WI38 (cell line): ENCODE measurements around the gene LTBP3.

Experiments
- H3K4me3 ChIP-seq: 2 replicates; pipeline ENCODE4 v1.5.1; 2011; ENCODE audit warnings: low read depth, mild to moderate bottlenecking, control low read depth, low read length
- TF ChIP-seq, protein P1 (sequence below): IDR thresholded peaks from 2 replicates; pipeline ENCODE4 v1.5.1; 2012; ENCODE audit warnings: low read depth, mild to moderate bottlenecking, control low read depth, low read length

Gene LTBP3

DNA sequence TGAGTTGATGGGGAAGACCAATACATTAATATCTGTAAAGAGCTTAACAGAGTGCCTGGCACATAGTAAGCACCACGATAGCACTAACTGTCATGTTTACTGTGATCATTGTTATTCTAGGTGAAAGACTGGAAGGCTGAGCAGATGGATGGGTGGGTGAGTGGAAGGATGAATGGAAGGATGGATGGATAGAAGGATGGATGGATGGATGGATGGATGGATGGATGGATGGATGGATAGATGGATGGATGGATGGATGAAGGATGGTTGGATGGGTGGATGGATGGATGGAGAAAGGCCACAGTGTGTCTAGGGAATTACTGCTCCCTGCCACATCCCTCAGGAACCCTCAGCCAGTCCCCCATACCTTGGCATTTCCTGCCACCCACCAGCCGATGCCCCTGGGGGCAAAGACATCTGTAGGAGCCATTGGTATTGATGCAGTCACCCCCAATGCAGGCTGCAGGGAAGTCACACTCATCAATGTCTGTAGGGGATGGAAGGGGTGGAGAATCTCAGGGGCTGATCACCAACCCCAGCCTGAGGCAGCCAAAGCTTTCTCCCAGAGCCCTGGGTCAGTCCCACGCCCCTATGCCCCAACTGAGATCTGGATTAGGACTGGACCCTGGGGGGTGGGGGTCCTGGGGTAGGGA, 15.3 kb downstream of the LTBP3 start:
- TF ChIP-seq, protein P1, sequence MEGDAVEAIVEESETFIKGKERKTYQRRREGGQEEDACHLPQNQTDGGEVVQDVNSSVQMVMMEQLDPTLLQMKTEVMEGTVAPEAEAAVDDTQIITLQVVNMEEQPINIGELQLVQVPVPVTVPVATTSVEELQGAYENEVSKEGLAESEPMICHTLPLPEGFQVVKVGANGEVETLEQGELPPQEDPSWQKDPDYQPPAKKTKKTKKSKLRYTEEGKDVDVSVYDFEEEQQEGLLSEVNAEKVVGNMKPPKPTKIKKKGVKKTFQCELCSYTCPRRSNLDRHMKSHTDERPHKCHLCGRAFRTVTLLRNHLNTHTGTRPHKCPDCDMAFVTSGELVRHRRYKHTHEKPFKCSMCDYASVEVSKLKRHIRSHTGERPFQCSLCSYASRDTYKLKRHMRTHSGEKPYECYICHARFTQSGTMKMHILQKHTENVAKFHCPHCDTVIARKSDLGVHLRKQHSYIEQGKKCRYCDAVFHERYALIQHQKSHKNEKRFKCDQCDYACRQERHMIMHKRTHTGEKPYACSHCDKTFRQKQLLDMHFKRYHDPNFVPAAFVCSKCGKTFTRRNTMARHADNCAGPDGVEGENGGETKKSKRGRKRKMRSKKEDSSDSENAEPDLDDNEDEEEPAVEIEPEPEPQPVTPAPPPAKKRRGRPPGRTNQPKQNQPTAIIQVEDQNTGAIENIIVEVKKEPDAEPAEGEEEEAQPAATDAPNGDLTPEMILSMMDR: no peak
- H3K4me3 ChIP-seq: no peak overlapping the region

DNA sequence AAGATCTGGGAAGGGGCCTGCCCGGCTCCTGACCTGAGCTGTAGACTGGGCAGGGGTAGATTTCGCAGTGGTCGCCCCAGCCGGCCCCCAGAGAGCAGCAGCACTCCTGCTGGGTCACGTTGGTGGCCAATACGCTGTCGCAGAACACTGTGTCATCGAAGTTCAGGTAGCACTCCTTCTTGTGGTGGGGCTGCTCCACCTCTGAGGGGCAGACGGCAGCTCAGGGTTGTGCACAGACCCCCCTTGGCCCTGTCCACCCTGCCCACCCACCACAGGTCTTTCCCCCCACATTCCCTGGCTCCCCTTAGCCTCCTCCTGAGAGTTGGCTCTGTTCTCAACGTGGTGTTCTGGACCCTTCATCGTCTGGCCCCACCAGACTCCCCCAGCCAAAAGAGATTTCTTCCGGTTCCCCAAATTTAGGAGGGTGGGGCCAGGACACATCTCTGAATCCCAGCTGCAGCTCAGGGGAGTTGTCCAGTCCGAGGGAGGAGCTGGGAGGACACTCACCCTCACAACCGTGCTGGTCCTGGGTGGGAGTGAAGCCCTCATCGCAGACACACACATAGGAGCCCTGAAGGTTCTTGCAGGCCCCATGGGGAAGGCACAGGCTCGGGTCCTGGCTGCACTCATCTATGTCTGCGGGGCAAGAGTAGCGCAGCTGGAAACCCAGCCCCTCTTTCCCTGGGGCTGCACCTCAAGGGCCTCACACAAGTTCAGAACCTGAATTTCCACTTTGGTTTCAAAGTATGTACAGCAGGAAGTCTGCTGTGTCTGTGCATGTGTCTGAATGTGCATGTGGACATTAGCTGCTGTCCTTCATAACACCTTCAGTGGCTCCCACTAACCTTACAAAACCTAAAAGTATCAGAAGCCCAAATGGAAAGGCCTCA, 16.8 kb downstream of the LTBP3 start:
- TF ChIP-seq, protein P1: no peak
- peak overlapping the region; percentile 56 for H3K4me3 ChIP-seq

DNA sequence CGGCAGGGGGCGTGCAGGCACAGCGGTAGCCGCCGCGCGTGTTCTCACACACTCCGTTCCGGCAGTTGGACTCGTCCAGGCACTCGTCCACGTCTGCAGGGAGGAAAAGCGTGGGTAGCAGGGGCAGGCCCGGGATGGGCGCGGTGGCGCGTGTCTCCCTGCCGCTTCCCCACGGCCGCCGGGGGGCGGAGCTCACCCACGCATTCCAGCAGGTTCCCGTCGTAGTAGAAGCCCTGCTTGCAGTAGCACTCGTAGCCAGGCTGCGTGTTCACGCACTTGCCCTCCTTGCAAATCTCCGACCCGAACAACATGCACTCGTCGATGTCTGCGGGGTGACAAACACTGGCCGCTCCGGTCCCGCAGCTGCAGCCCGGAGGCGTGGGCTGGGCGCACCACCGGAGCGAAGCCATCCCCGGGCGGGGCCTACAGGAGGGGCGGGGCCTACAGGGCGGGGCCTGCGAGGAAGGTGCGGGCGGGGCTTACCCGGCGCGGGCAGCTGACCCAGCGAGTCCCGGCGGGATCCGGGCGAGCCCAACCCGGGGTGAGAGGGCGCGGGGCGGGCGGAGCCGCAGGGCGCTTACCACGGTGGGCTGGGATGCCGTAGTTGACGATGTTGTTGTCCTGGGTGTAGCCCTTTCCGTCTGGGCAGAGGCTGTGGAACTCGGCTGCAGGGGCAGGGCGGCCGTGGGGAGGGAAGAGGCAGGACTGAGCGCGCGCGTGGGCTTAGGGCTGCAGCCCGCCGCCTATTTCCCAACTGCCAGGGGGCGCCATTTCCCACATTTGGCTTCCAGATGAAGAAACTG, 17.7 kb downstream of the LTBP3 start:
- TF ChIP-seq, protein P1: peak; percentile 79
- peak overlapping the region; percentile 56 for H3K4me3 ChIP-seq

DNA sequence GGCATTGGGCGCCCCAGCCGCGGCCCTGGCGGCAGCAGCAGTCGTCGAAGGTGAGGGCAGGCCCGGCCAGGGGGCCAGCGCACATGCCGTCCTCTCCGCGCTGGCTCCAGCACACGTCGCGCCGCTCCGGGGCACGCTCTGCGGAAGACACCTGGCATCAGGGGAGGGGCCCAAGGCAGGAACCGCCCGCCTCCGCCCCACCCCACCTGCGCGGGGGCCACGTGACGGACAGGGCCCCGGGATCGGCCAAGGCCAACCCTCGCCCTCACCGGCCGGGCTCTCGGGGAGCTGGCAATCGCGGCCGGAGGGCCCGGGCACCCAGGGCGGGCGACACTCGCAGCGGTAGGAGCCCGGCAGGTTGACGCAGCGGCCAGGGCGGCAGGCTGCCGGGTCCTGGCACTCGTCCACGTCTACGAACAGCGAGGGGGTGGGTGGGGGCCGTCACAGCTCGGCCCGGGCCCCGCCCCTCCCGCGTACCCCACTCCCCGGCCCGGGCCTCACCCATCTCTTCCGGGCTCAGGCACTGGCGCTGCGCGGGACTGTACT, 18.3 kb downstream of the LTBP3 start:
- H3K4me3 ChIP-seq: peak overlapping the region; percentile 56
- TF ChIP-seq, protein P1: no peak

GRCh38 chr11:65538915-65539743, 19.0 kb downstream of the LTBP3 start:
- no peak overlapping the region for H3K4me3 ChIP-seq
- TF ChIP-seq, protein P1: no peak

DNA sequence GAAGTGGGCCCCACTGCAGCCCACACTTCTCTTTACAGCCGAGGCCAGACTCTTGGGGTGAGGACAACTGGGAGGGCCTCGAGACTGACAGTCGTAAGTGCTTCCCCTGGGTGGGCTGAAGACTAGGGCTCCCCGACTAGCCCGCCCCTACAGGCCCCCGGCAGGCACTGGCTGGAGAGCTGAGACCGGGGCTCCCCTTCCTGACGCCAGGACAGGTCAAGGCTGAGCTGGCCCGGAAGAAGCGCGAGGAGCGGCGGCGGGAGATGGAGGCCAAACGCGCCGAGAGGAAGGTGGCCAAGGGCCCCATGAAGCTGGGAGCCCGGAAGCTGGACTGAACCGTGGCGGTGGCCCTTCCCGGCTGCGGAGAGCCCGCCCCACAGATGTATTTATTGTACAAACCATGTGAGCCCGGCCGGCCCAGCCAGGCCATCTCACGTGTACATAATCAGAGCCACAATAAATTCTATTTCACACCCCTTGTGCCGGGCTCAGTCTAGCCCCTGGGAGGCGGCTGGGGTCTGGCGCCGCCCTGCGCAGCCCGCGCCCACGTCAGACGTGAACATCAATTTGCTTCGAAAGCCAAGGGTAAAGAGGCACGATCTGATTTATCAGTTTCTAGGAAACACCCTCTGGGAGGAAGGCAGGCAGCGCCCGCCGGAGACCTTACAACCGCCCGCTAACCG, 19.8 kb downstream of the LTBP3 start:
- TF ChIP-seq, protein P1: no peak
- H3K4me3 ChIP-seq: no peak overlapping the region
